A673 (cell line): Measurements from ENCODE around the gene TSHZ2. TPM values are rescaled to one million over a fixed set of nuclear protein-coding genes. Genes with fewer than 3 reads are reported as not detected.

Source experiments
- BruUV-seq: library from RNA; stranded (reverse); fragments of 400-500 nt; replicated peaks from 2 replicates; lab custom pipeline; 2021; lab: Mats Ljungman, UMichigan
- CTCF ChIA-PET: fragments of 300-600 bp; sonication (Branson Sonifier 250); formaldehyde crosslinking; loops from one replicate; lab custom pipeline; 2022; ENCODE audit warnings: antibody characterized with exemption; lab: Charles Lee
- POLR2A ChIA-PET: fragments of 300-600 bp; sonication (Branson Sonifier 250); formaldehyde crosslinking; loops from one replicate; lab custom pipeline; 2022; ENCODE audit warnings: antibody characterized with exemption; ENCODE audit not compliant: low non-redundant PET; lab: Charles Lee
- DNase-seq: peaks from one replicate; pipeline ENCODE4 v3.0.0-alpha.2; 2015; ENCODE audit warnings: low spot score
- H3K27ac ChIP-seq: fragments of 200-600 bp; sonication (generic); 2 replicates; pipeline ENCODE4 v1.5.1; 2016; ENCODE audit warnings: mixed run types, low read depth, mild to moderate bottlenecking, mixed read lengths, antibody characterized with exemption, low read length; ENCODE audit not compliant: poor library complexity, severe bottlenecking
- H3K27me3 ChIP-seq: fragments of 200-600 bp; sonication (generic); replicated peaks from 2 replicates; pipeline ENCODE4 v1.6.1; 2017; ENCODE audit warnings: mixed run types, low read depth, mild to moderate bottlenecking, mixed read lengths, antibody characterized with exemption, low read length; ENCODE audit not compliant: insufficient read depth, poor library complexity
- H3K36me3 ChIP-seq: fragments of 200-600 bp; sonication (generic); 2 replicates; pipeline ENCODE4 v1.6.1; 2016; ENCODE audit warnings: mixed run types, mild to moderate bottlenecking, mixed read lengths, antibody characterized with exemption, low read length; ENCODE audit not compliant: insufficient read depth, poor library complexity, severe bottlenecking
- H3K4me1 ChIP-seq: fragments of 200-600 bp; sonication (generic); 2 replicates; pipeline ENCODE4 v1.6.1; 2017; ENCODE audit warnings: mixed run types, mild to moderate bottlenecking, mixed read lengths, antibody characterized with exemption, low read length; ENCODE audit not compliant: insufficient read depth, poor library complexity, severe bottlenecking
- H3K4me3 ChIP-seq: fragments of 200-600 bp; sonication (generic); 2 replicates; pipeline ENCODE4 v1.5.1; 2016; ENCODE audit warnings: low read depth, mixed run types, mild to moderate bottlenecking, mixed read lengths, low read length; ENCODE audit not compliant: poor library complexity, severe bottlenecking
- H3K9me3 ChIP-seq: fragments of 200-600 bp; sonication (generic); 2 replicates; pipeline ENCODE4 v1.6.1; 2016; ENCODE audit warnings: mixed run types, low read depth, mild to moderate bottlenecking, mixed read lengths, antibody characterized with exemption, low read length; ENCODE audit not compliant: poor library complexity, severe bottlenecking
- CTCF ChIP-seq: fragments of 300-800, 200-600 bp; sonication (generic); conservative IDR thresholded peaks from 2 replicates; pipeline ENCODE4 v1.5.1; 2017; ENCODE audit warnings: low read depth, mild to moderate bottlenecking, antibody characterized with exemption, low read length, moderate library complexity, mixed read lengths
- EZH2 ChIP-seq: fragments of 200-600 bp; sonication (generic); IDR thresholded peaks from 2 replicates; pipeline ENCODE4 v1.6.1; 2017; ENCODE audit warnings: borderline replicate concordance, low read depth, mild to moderate bottlenecking, mixed read lengths, antibody characterized with exemption, low read length; ENCODE audit not compliant: poor library complexity, severe bottlenecking
- intact Hi-C: fragments of 100-400 bp; cut with micrococcal nuclease; formaldehyde crosslinking; loops from one replicate; pipeline ENCODE4 v1.10.0; 2022; ENCODE audit not compliant: unreplicated experiment
- total RNA-seq: library from RNA; stranded (reverse); gene quantifications from 2 replicates; pipeline ENCODE4 v1.2.3, GENCODE V29; 2021

Gene TSHZ2
- total RNA-seq, 1 experiment from 2014 or later = 4.1 TPM

GRCh38 chr20:53316206-53316937 lies 344.2 kb downstream of the TSHZ2 start:
- CTCF ChIA-PET = interaction anchor here (0.8 kb wide), 1 partner anchor 231 kb away, joined by 3 read pairs; no protein-coding TSS in a partner anchor
- TF ChIP-seq EZH2 (no peak), CTCF (no peak)
- Histone ChIP-seq H3K27me3 (no peaks in the 10 kb centered on the region), H3K27ac (no peak overlapping the region), H3K9me3 (no peaks in the 10 kb centered on the region), H3K36me3 (no peaks in the 10 kb centered on the region), H3K4me3 (no peak overlapping the region), H3K4me1 (no peaks in the 10 kb centered on the region)
- intact Hi-C loops = no loop called here
- POLR2A ChIA-PET = no interaction called here
- BruUV-seq = no TSS peak
- DNase-seq = no peak

DNA sequence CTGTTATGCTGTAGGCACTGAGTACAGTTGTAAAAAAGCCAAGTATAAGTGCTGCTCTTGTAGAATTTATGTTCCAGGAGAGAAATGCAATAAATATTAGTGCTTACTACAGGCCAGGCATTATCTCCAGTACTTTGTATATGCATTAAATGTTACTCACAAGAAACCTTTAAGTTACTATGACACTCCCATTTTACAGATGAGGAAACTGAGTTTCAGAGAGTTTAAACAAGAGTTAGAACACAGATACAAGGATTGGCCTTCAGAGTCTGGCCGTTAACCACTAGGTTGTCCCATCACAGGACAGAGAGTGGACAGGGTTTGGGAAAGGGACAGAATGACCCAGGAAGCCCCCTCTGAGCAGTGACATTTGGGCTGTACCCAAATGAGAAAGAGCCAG lies 347.0 kb downstream of the TSHZ2 start:
- no TSS peak for BruUV-seq
- H3K4me1 ChIP-seq = no peaks in the 10 kb centered on the region
- CTCF ChIA-PET = no interaction called here
- no peaks in the 10 kb centered on the region for H3K36me3 ChIP-seq
- TF ChIP-seq CTCF = no peak
- TF ChIP-seq EZH2 = no peak
- intact Hi-C loops = no loop called here
- H3K9me3 ChIP-seq = no peaks in the 10 kb centered on the region
- POLR2A ChIA-PET = interaction anchor here (0.6 kb wide), 1 partner anchor 60 kb away, joined by 4 read pairs; no protein-coding TSS in a partner anchor
- no peaks in the 10 kb centered on the region for H3K27me3 ChIP-seq
- no peak for DNase-seq
- H3K27ac ChIP-seq = no peak overlapping the region
- H3K4me3 ChIP-seq = no peak overlapping the region

DNA sequence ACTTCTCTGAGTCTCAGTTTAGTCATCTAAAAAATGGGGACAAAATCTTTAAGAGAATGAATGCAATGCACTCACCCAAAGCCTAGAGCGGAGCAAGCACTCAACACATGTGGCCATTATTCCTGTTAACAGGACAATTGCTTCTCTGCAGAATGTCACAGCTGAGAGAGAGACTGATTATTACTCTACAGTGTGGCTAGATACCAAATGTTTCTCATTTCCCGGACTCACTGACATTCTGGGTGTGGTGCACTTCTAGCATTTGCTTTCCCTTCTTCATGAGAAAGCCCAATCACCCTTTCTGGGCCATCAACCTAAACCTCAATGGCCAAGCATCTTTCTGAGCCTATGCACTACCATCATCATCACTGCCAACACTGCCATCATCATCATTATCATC lies 347.6 kb downstream of the TSHZ2 start:
- BruUV-seq = no TSS peak

More for the DNA sequence above, 347.6 kb downstream of the TSHZ2 start:
- Histone ChIP-seq H3K36me3 (no peaks in the 10 kb centered on the region), H3K27me3 (no peaks in the 10 kb centered on the region), H3K9me3 (no peaks in the 10 kb centered on the region), H3K27ac (no peak overlapping the region), H3K4me3 (no peak overlapping the region), H3K4me1 (no peaks in the 10 kb centered on the region)
- ChIA-PET CTCF (no interaction called here), POLR2A (interaction anchor here (0.6 kb wide), 1 partner anchor 60 kb away, joined by 4 read pairs; no protein-coding TSS in a partner anchor)
- intact Hi-C loops = no loop called here
- TF ChIP-seq EZH2 = no peak
- no peak for TF ChIP-seq CTCF
- DNase-seq = no peak
